ENCODE measurements around the gene ELP4.
A peak's percentile ranks its signal among the peaks of the same experiment; 100 is the strongest.

The ELP4 gene

GRCh38 chr11:31802609-31802989, 293.0 kb downstream of the ELP4 start:
- DNase-seq, result no peak

- DNase-seq, result no peak
Observed at GRCh38 chr11:31802990-31803812, 293.6 kb downstream of the ELP4 start.

GRCh38 chr11:31803813-31804311, 294.3 kb downstream of the ELP4 start:
- DNase-seq, result no peak

GRCh38 chr11:31804312-31805036, 294.9 kb downstream of the ELP4 start:
- DNase-seq, result no peak

- DNase-seq, result no peak
Observed at GRCh38 chr11:31805037-31805628, 295.6 kb downstream of the ELP4 start.

GRCh38 chr11:31805629-31806185, 296.1 kb downstream of the ELP4 start:
- no peak for DNase-seq

- no peak for DNase-seq
Observed at GRCh38 chr11:31806186-31806927, 296.8 kb downstream of the ELP4 start.

GRCh38 chr11:31806928-31807798, 297.6 kb downstream of the ELP4 start:
- DNase-seq, result no peak

GRCh38 chr11:31807799-31808667, 298.5 kb downstream of the ELP4 start:
- no peak for DNase-seq

GRCh38 chr11:31808721-31809540, 299.4 kb downstream of the ELP4 start:
- no peak for DNase-seq

- no peak for DNase-seq
Observed at GRCh38 chr11:31809541-31809856, 299.9 kb downstream of the ELP4 start.

- DNase-seq, result peak; percentile 48
Observed at GRCh38 chr11:31809857-31810778, 300.6 kb downstream of the ELP4 start.

- peak; percentile 97 for DNase-seq
Observed at GRCh38 chr11:31810779-31811647, 301.4 kb downstream of the ELP4 start, which contains the start of gene PAX6. PAX6 (minus strand) TSS chr11:31811322; CDS start chr11:31806411, 4,911 bp downstream.

- peak; percentile 25 for DNase-seq
Observed at GRCh38 chr11:31812383-31813381, 303.1 kb downstream of the ELP4 start.

- no peak for DNase-seq
Observed at GRCh38 chr11:31813391-31814175, 304.0 kb downstream of the ELP4 start.
